HCT116 (cell line): ENCODE measurements around the gene FSTL4. TPM values are rescaled to one million over a fixed set of nuclear protein-coding genes. Genes with fewer than 3 reads are reported as not detected.

Source experiments
- ATAC-seq: fragments of 200-7000 bp; cut with Tn5 transposase; 2 replicates; pipeline ENCODE4 v1.9.1; 2020; ENCODE audit warnings: mild to moderate bottlenecking, moderate library complexity
- BruUV-seq: library from RNA; stranded (reverse); fragments of 400-500 nt; replicated peaks from 2 replicates; lab custom pipeline; 2021; lab: Mats Ljungman, UMichigan
- CTCF ChIA-PET: fragments of 300-600 bp; sonication (Branson Sonifier 250); formaldehyde crosslinking; loops from one replicate; lab custom pipeline; 2021; ENCODE audit warnings: antibody characterized with exemption; lab: Charles Lee
- POLR2A ChIA-PET: fragments of 300-600, 350-600 bp; sonication (Branson Sonifier 250); formaldehyde crosslinking; loops from one replicate; lab custom pipeline; 2021; ENCODE audit warnings: antibody characterized with exemption; lab: Charles Lee
- RAD21 ChIA-PET, 2 experiments: fragments of 300-600 bp; sonication (Branson Sonifier 250); formaldehyde crosslinking; loops; one replicate each; lab custom pipeline; 2023; ENCODE audit warnings: low total read pairs in 2 of 2; ENCODE audit not compliant: uncharacterized antibody in 2 of 2, unreplicated experiment in 2 of 2, low non-redundant PET in 1 of 2; lab: Charles Lee
- DNase-seq: peaks from one replicate; pipeline ENCODE4 v3.0.0-alpha.2; 2010; ENCODE audit warnings: low read depth, low spot score
- H2AFZ ChIP-seq: fragments of 200-600 bp; shearing (Covaris generic), sonication (generic); 2 replicates; pipeline ENCODE4 v1.6.1; 2017; ENCODE audit warnings: low read depth, mixed run types, mixed read lengths, antibody characterized with exemption, low read length; ENCODE audit not compliant: poor library complexity, severe bottlenecking
- H3K27ac ChIP-seq: 2 replicates; pipeline ENCODE4 v1.5.1; 2012; ENCODE audit warnings: low read depth, low read length
- H3K27me3 ChIP-seq: fragments of 200-600 bp; sonication (generic); 2 replicates; pipeline ENCODE4 v1.6.1; 2016; ENCODE audit warnings: mixed run types, low read length, mixed read lengths; ENCODE audit not compliant: insufficient read depth
- H3K36me3 ChIP-seq, 2 experiments: fragments of 200-500 bp in 1 of 2; fragments of 200-600 bp in 1 of 2; sonication (Bioruptor generic) in 1 of 2; sonication (generic) in 1 of 2; 2 replicates each; pipeline versions ENCODE4 v1.5.1 to v1.6.1; 2014 to 2016; ENCODE audit warnings: low read length in 2 of 2, inconsistent platforms in 1 of 2, mixed read lengths in 1 of 2, mixed run types in 1 of 2; ENCODE audit not compliant: insufficient read depth in 2 of 2, control insufficient read depth in 1 of 2
- H3K4me1 ChIP-seq, 2 experiments: fragments of 200-600 bp in 1 of 2; sonication (generic) in 1 of 2; 2 replicates each; pipeline versions ENCODE4 v1.5.1 to v1.6.1; 2012 to 2017; ENCODE audit warnings: low read length in 2 of 2, inconsistent platforms in 1 of 2, mild to moderate bottlenecking in 1 of 2, mixed read lengths in 1 of 2, mixed run types in 1 of 2, moderate library complexity in 1 of 2; ENCODE audit not compliant: insufficient read depth in 2 of 2, control insufficient read depth in 1 of 2
- H3K4me2 ChIP-seq: fragments of 200-600 bp; sonication (generic); 2 replicates; pipeline ENCODE4 v1.6.1; 2017; ENCODE audit warnings: mixed run types, low read length, mixed read lengths
- H3K4me3 ChIP-seq, 2 experiments: fragments of 200-600 bp in 1 of 2; sonication (generic) in 1 of 2; replicated peaks in 1 of 2; 2 replicates each; pipeline ENCODE4 v1.5.1; 2011 to 2016; ENCODE audit warnings: low read length in 2 of 2, control low read depth in 1 of 2, low read depth in 1 of 2, mild to moderate bottlenecking in 1 of 2, mixed read lengths in 1 of 2, mixed run types in 1 of 2
- H3K79me2 ChIP-seq: fragments of 200-600 bp; sonication (generic); 2 replicates; pipeline ENCODE4 v1.6.1; 2017; ENCODE audit warnings: mild to moderate bottlenecking, mixed run types, low read length, moderate library complexity, mixed read lengths; ENCODE audit not compliant: insufficient read depth
- H3K9ac ChIP-seq: fragments of 200-600 bp; sonication (generic); 2 replicates; pipeline ENCODE4 v1.6.1; 2016; ENCODE audit warnings: low read length, mixed read lengths
- H3K9me2 ChIP-seq: fragments of 200-600 bp; sonication (generic), shearing (Covaris generic); 2 replicates; pipeline ENCODE4 v1.6.1; 2017; ENCODE audit warnings: mixed run types, mild to moderate bottlenecking, moderate library complexity; ENCODE audit not compliant: insufficient read depth
- H3K9me3 ChIP-seq, 2 experiments: fragments of 200-500 bp in 1 of 2; fragments of 200-600 bp in 1 of 2; sonication (Bioruptor generic) in 1 of 2; sonication (generic) in 1 of 2; 2 replicates each; pipeline ENCODE4 v1.6.1; 2014 to 2017; ENCODE audit warnings: low read length in 2 of 2, mixed read lengths in 2 of 2, inconsistent platforms in 1 of 2, low read depth in 1 of 2, mild to moderate bottlenecking in 1 of 2, mixed run types in 1 of 2, moderate library complexity in 1 of 2; ENCODE audit not compliant: control insufficient read depth in 1 of 2, insufficient read depth in 1 of 2
- H4K20me1 ChIP-seq: fragments of 200-600 bp; sonication (generic), shearing (Covaris generic); 2 replicates; pipeline ENCODE4 v1.6.1; 2017; ENCODE audit warnings: mixed run types, mild to moderate bottlenecking, moderate library complexity; ENCODE audit not compliant: insufficient read depth
- ATF3 ChIP-seq: IDR thresholded peaks from 2 replicates; pipeline ENCODE4 v1.6.1; 2012
- CEBPB ChIP-seq: IDR thresholded peaks from 2 replicates; pipeline ENCODE4 v1.6.1; 2012; ENCODE audit warnings: low read depth
- EGR1 ChIP-seq: IDR thresholded peaks from 2 replicates; pipeline ENCODE4 v1.6.1; 2012; ENCODE audit warnings: low read depth
- FOSL1 ChIP-seq: IDR thresholded peaks from 2 replicates; pipeline ENCODE4 v1.6.1; 2012; ENCODE audit warnings: low read depth
- JUND ChIP-seq: IDR thresholded peaks from 2 replicates; pipeline ENCODE4 v1.6.1; 2012
- MAX ChIP-seq: IDR thresholded peaks from 2 replicates; pipeline ENCODE4 v1.6.1; 2012
- RAD21 ChIP-seq: IDR thresholded peaks from 2 replicates; pipeline ENCODE4 v1.6.1; 2012; ENCODE audit warnings: low read depth, mild to moderate bottlenecking
- SP1 ChIP-seq: IDR thresholded peaks from 2 replicates; pipeline ENCODE4 v1.6.1; 2012; ENCODE audit warnings: low read depth
- SRF ChIP-seq: IDR thresholded peaks from 2 replicates; pipeline ENCODE4 v1.6.1; 2012; ENCODE audit warnings: low read depth
- TCF7L2 ChIP-seq: IDR thresholded peaks from 2 replicates; pipeline ENCODE4 v1.7.0; 2011; ENCODE audit warnings: borderline replicate concordance, inconsistent platforms; ENCODE audit not compliant: insufficient read depth, insufficient read length; ENCODE audit errors: extremely low read depth
- YY1 ChIP-seq: IDR thresholded peaks from 2 replicates; pipeline ENCODE4 v1.6.1; 2011; ENCODE audit warnings: low read length, low read depth, moderate library complexity, mild to moderate bottlenecking; ENCODE audit not compliant: insufficient replicate concordance; ENCODE audit errors: extremely low read depth
- ZNF274 ChIP-seq: fragments of 200-500 bp; sonication (Bioruptor generic); IDR thresholded peaks from 2 replicates; pipeline ENCODE4 v1.6.1; 2014; ENCODE audit warnings: mild to moderate bottlenecking, low read depth, low read length, inconsistent platforms
- intact Hi-C: fragments of 100-400 bp; cut with micrococcal nuclease; formaldehyde crosslinking; loops from 2 replicates; pipeline ENCODE4 v1.10.0; 2022
- total RNA-seq: library from RNA; stranded (reverse); gene quantifications from one replicate; pipeline ENCODE4 v1.2.1, GENCODE V29; 2021; ENCODE audit not compliant: unreplicated experiment

Gene FSTL4
- total RNA-seq, 1 experiment from 2014 or later: 0.37 TPM

- ChIA-PET CTCF (no interaction called here), POLR2A (no interaction called here)
- no peaks in the 10 kb centered on the region for H3K36me3 ChIP-seq
Observed at GRCh38 chr5:133330956-133331355, 281.4 kb downstream of the FSTL4 start.

GRCh38 chr5:133328800-133329199 is 283.5 kb downstream of the FSTL4 start:
- Histone ChIP-seq H3K9ac (no peak overlapping the region), H3K36me3 (no peaks in the 10 kb centered on the region), H3K79me2 (no peaks in the 10 kb centered on the region), H3K4me1 (no peaks in the 10 kb centered on the region), H3K9me2 (no peaks in the 10 kb centered on the region), H3K9me3 (no peaks in the 10 kb centered on the region), H3K27ac (no peak overlapping the region), H2AFZ (no peak overlapping the region), H4K20me1 (no peaks in the 10 kb centered on the region), H3K27me3 (no peaks in the 10 kb centered on the region), H3K4me2 (no peak overlapping the region), H3K4me3 (no peak overlapping the region)
- TF ChIP-seq EGR1 (no peak), CEBPB (no peak), FOSL1 (no peak)
- DNase-seq: no peak
- ATAC-seq: no peak
- ChIA-PET CTCF (interaction anchor here (1.3 to 1.4 kb wide), 2 partner anchors 9 to 13 kb away, joined by 3 to 4 read pairs; no protein-coding TSS in a partner anchor), POLR2A (no interaction called here), RAD21 (no interaction called here)
- intact Hi-C loops: no loop called here
- no TSS peak for BruUV-seq

More at GRCh38 chr5:133330956-133331355, 281.4 kb downstream of the FSTL4 start:
- no peak overlapping the region for H3K9ac ChIP-seq
- ATAC-seq (no peak), DNase-seq (no peak)
- no peaks in the 10 kb centered on the region for H3K79me2 ChIP-seq
- H3K27me3 ChIP-seq: no peaks in the 10 kb centered on the region
- no peaks in the 10 kb centered on the region for H3K9me3 ChIP-seq
- no peaks in the 10 kb centered on the region for H3K9me2 ChIP-seq
- H3K27ac ChIP-seq: no peak overlapping the region
- no peak overlapping the region for H3K4me2 ChIP-seq
- RAD21 ChIA-PET: no interaction called here
- no peaks in the 10 kb centered on the region for H3K4me1 ChIP-seq
- no peak overlapping the region for H3K4me3 ChIP-seq
- intact Hi-C loops: no loop called here
- no peak overlapping the region for H2AFZ ChIP-seq
- BruUV-seq: no TSS peak
- no peaks in the 10 kb centered on the region for H4K20me1 ChIP-seq
- TF ChIP-seq FOSL1 (no peak), SP1 (no peak), MAX (no peak), YY1 (no peak), ATF3 (no peak), SRF (no peak), JUND (no peak), RAD21 (no peak), ZNF274 (no peak), TCF7L2 (no peak)
